NT2/D1 (cell line): ENCODE data around the gene ZBTB20.

Experiments
- DNase-seq: peaks from one replicate; pipeline ENCODE4 v3.0.0-alpha.2; 2011; ENCODE audit warnings: low read depth, low spot score
- H3K27me3 ChIP-seq: 2 replicates; pipeline ENCODE4 v1.6.0; 2011; ENCODE audit warnings: mild to moderate bottlenecking; ENCODE audit not compliant: insufficient read length, insufficient read depth
- H3K36me3 ChIP-seq: 2 replicates; pipeline ENCODE4 v1.6.1; 2011; ENCODE audit warnings: mild to moderate bottlenecking, low read length, mixed read lengths; ENCODE audit not compliant: insufficient read depth, insufficient read length
- H3K4me1 ChIP-seq: 2 replicates; pipeline ENCODE4 v1.5.1; 2011; ENCODE audit not compliant: insufficient read depth, insufficient read length
- H3K4me3 ChIP-seq: 2 replicates; pipeline ENCODE4 v1.5.1; 2011; ENCODE audit warnings: low read depth; ENCODE audit not compliant: insufficient read length
- H3K9ac ChIP-seq: 2 replicates; pipeline ENCODE4 v1.6.0; 2011; ENCODE audit warnings: low read depth; ENCODE audit not compliant: insufficient read length
- H3K9me3 ChIP-seq: 2 replicates; pipeline ENCODE4 v1.5.1; 2011; ENCODE audit warnings: mild to moderate bottlenecking, low read length; ENCODE audit not compliant: insufficient read depth
- SUZ12 ChIP-seq: IDR thresholded peaks from 2 replicates; pipeline ENCODE4 v1.6.1; 2011; ENCODE audit not compliant: insufficient read length, insufficient read depth; ENCODE audit errors: extremely low read depth
- YY1 ChIP-seq: IDR thresholded peaks from 2 replicates; pipeline ENCODE4 v1.6.1; 2011; ENCODE audit not compliant: insufficient read length, insufficient read depth
- ZNF274 ChIP-seq: IDR thresholded peaks from 2 replicates; pipeline ENCODE4 v1.6.1; 2011; ENCODE audit warnings: mild to moderate bottlenecking, low read depth, low read length

ZBTB20 gene

GRCh38 chr3:115169808-115170207 is 22.7 kb upstream of the ZBTB20 start:
- TF ChIP-seq YY1 = no peak
- no peaks in the 10 kb centered on the region for H3K4me1 ChIP-seq
- DNase-seq = no peak
- H3K27me3 ChIP-seq = no peaks in the 10 kb centered on the region
- no peak overlapping the region for H3K9ac ChIP-seq
- no peak overlapping the region for H3K4me3 ChIP-seq
- H3K36me3 ChIP-seq = no peaks in the 10 kb centered on the region
- no peaks in the 10 kb centered on the region for H3K9me3 ChIP-seq

- no peaks in the 10 kb centered on the region for H3K4me1 ChIP-seq
- TF ChIP-seq ZNF274 = no peak
- TF ChIP-seq SUZ12 = no peak
- TF ChIP-seq YY1 = no peak
- H3K9me3 ChIP-seq = no peaks in the 10 kb centered on the region
- H3K4me3 ChIP-seq = no peak overlapping the region
- H3K27me3 ChIP-seq = no peaks in the 10 kb centered on the region
- H3K36me3 ChIP-seq = no peaks in the 10 kb centered on the region
- no peak overlapping the region for H3K9ac ChIP-seq
- no peak for DNase-seq
Observed at GRCh38 chr3:115165701-115166100, 18.6 kb upstream of the ZBTB20 start.

- Histone ChIP-seq H3K4me3 (no peak overlapping the region), H3K9ac (no peak overlapping the region), H3K27me3 (no peaks in the 10 kb centered on the region), H3K36me3 (no peaks in the 10 kb centered on the region), H3K9me3 (no peaks in the 10 kb centered on the region), H3K4me1 (no peaks in the 10 kb centered on the region)
- no peak for DNase-seq
- TF ChIP-seq ZNF274 (no peak), YY1 (no peak), SUZ12 (no peak)
Observed at GRCh38 chr3:115165266-115165665, 18.2 kb upstream of the ZBTB20 start.

- no peak overlapping the region for H3K4me3 ChIP-seq
- H3K9me3 ChIP-seq = no peaks in the 10 kb centered on the region
- no peaks in the 10 kb centered on the region for H3K4me1 ChIP-seq
- TF ChIP-seq SUZ12 (no peak), ZNF274 (no peak), YY1 (no peak)
- no peak overlapping the region for H3K9ac ChIP-seq
- no peaks in the 10 kb centered on the region for H3K27me3 ChIP-seq
- DNase-seq = no peak
- no peaks in the 10 kb centered on the region for H3K36me3 ChIP-seq
Observed at GRCh38 chr3:115164374-115165221, 17.5 kb upstream of the ZBTB20 start.

DNA sequence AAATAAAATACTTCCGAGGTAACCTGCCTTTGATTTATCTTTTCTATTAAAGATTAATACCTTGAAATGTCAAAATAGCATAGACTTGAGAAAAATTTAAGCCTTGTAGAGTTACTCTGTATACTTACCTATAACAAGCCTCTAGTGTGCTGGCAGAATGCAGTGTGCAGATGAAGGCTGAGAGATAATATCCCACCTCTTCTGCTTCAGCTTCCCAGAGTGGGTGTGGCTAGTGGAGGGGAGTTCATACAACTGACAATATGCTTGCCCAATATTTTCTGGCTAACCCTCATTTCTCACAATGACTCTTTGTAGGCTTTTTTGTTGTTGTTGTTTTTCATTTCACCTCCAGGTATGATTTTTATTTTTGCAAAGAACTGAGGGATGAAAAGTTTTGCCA is 15.7 kb upstream of the ZBTB20 start:
- no peak for TF ChIP-seq SUZ12
- TF ChIP-seq YY1 = no peak
- TF ChIP-seq ZNF274 = no peak
- no peaks in the 10 kb centered on the region for H3K4me1 ChIP-seq
- H3K36me3 ChIP-seq = no peaks in the 10 kb centered on the region
- no peak overlapping the region for H3K4me3 ChIP-seq
- no peak for DNase-seq
- no peaks in the 10 kb centered on the region for H3K27me3 ChIP-seq
- peaks cover 14% of the 10 kb centered on the region for H3K9me3 ChIP-seq
- H3K9ac ChIP-seq = no peak overlapping the region

DNA sequence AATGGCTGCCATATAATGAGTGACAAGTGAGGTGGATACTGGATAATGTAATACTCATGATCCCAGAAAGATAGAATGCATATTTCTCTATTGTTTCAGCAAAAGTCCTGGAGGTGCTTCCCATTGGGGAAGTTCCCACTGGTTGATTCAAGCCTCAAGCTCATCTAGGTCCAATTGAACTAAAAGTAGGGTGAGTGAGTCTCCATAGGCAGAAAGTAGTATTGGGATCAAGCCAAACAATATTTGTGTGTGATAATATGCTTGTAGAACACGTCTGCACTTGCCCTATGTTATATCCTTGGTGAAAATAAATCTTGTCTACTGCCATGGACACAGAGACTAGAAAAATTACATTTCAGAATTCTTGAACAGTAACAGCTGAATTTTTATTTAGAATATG is 14.8 kb upstream of the ZBTB20 start:
- no peak overlapping the region for H3K4me3 ChIP-seq
- H3K9me3 ChIP-seq = peaks cover 18% of the 10 kb centered on the region
- no peaks in the 10 kb centered on the region for H3K4me1 ChIP-seq
- DNase-seq = no peak
- no peaks in the 10 kb centered on the region for H3K36me3 ChIP-seq
- no peak overlapping the region for H3K9ac ChIP-seq
- TF ChIP-seq SUZ12 (no peak), ZNF274 (no peak), YY1 (no peak)
- H3K27me3 ChIP-seq = no peaks in the 10 kb centered on the region

- Histone ChIP-seq H3K4me3 (no peak overlapping the region), H3K9ac (no peak overlapping the region), H3K27me3 (no peaks in the 10 kb centered on the region), H3K9me3 (peaks cover 18% of the 10 kb centered on the region), H3K4me1 (no peaks in the 10 kb centered on the region), H3K36me3 (no peaks in the 10 kb centered on the region)
- TF ChIP-seq SUZ12 (no peak), ZNF274 (no peak), YY1 (no peak)
- no peak for DNase-seq
Observed at GRCh38 chr3:115161168-115161834, 14.2 kb upstream of the ZBTB20 start.
